H1 (cell line): Measurements from ENCODE around the gene LEO1.

ENCODE experiments used
- BCL11A ChIP-seq, 2 experiments: IDR thresholded peaks; one replicate each; pipeline ENCODE4 v1.6.1; 2011; ENCODE audit warnings: low read depth in 2 of 2, low read length in 2 of 2, mild to moderate bottlenecking in 2 of 2
- CBX5 ChIP-seq: fragments of 300-800, 300-1000 bp; sonication (generic); IDR thresholded peaks from 2 replicates; pipeline ENCODE4 v1.7.1; 2016; ENCODE audit warnings: antibody characterized with exemption, low read length, low read depth
- NRF1 ChIP-seq: IDR thresholded peaks from 2 replicates; pipeline ENCODE4 v1.6.1; 2011; ENCODE audit warnings: mild to moderate bottlenecking, low read depth, low read length, improper control_type of control experiment
- POLR2AphosphoS5 ChIP-seq: IDR thresholded peaks from 2 replicates; pipeline ENCODE4 v1.6.1; 2011; ENCODE audit warnings: low read depth, low read length
- TAF1 ChIP-seq: IDR thresholded peaks from 2 replicates; pipeline ENCODE4 v1.6.1; 2011; ENCODE audit warnings: mild to moderate bottlenecking, low read depth, low read length
- TF ChIP-seq, protein P1 (sequence below), 3 experiments: IDR thresholded peaks; 1 replicate in 2 of 3; 2 replicates in 1 of 3; pipeline versions ENCODE4 v1.5.1 to v1.6.1; 2011; ENCODE audit warnings: low read length in 3 of 3, mild to moderate bottlenecking in 3 of 3, inconsistent platforms in 2 of 3, low read depth in 1 of 3, moderate library complexity in 1 of 3; ENCODE audit not compliant: insufficient read depth in 1 of 3; ENCODE audit errors: control extremely low read depth in 1 of 3

DNA sequence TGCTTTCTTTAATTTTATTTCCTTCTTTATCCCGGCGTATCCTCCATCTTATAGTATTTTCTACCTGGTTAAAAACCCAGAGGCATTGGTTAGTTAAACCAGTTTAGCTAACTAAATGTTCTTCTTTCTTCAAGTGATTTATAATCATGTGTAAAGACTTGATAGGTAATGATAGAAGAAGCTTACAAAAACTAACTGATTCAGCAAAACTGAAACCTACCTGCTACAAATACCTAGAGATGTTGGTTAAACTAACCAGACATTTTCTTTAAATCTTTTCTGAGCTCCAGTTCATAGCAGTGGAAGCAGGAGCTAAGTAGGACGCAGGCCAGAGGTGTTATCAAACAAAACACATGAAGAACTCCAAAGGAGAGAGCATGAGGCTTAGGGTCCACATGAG, 44.8 kb downstream of the LEO1 start:
- TF ChIP-seq NRF1 (no peak), POLR2AphosphoS5 (no peak), CBX5 (no peak), TAF1 (no peak), BCL11A (IDR thresholded peaks at IDR 0.05; ENCODE audit: low read depth in 2 of 2, low read length in 2 of 2) (no peak)
- TF ChIP-seq, protein P1, sequence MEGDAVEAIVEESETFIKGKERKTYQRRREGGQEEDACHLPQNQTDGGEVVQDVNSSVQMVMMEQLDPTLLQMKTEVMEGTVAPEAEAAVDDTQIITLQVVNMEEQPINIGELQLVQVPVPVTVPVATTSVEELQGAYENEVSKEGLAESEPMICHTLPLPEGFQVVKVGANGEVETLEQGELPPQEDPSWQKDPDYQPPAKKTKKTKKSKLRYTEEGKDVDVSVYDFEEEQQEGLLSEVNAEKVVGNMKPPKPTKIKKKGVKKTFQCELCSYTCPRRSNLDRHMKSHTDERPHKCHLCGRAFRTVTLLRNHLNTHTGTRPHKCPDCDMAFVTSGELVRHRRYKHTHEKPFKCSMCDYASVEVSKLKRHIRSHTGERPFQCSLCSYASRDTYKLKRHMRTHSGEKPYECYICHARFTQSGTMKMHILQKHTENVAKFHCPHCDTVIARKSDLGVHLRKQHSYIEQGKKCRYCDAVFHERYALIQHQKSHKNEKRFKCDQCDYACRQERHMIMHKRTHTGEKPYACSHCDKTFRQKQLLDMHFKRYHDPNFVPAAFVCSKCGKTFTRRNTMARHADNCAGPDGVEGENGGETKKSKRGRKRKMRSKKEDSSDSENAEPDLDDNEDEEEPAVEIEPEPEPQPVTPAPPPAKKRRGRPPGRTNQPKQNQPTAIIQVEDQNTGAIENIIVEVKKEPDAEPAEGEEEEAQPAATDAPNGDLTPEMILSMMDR (IDR thresholded peaks at IDR 0.05; ENCODE audit: control extremely low read depth in 1 of 3, insufficient read depth in 1 of 3, low read depth in 1 of 3, low read length in 3 of 3), result no peak
